Endothelial cell of umbilical vein (primary cell): ENCODE measurements around the gene BHLHE23.

Experiments used
- CTCF ChIP-seq, 2 donors: IDR thresholded peaks; 1 replicate in 1 of 2; 2 replicates in 1 of 2; pipeline ENCODE4 v1.5.1; 2011; ENCODE audit warnings: low read length in 2 of 2, mild to moderate bottlenecking in 2 of 2, moderate library complexity in 2 of 2, control low read depth in 1 of 2, inconsistent platforms in 1 of 2, low read depth in 1 of 2; ENCODE audit not compliant: insufficient read depth in 1 of 2; ENCODE audit errors: extremely low read depth in 1 of 2
- EZH2 ChIP-seq: IDR thresholded peaks from 2 replicates; pipeline ENCODE4 v1.6.1; 2012; ENCODE audit warnings: borderline replicate concordance, low read depth, mild to moderate bottlenecking, moderate library complexity, low read length, inconsistent platforms; ENCODE audit not compliant: severe bottlenecking
- JUN ChIP-seq: IDR thresholded peaks from 2 replicates; pipeline ENCODE4 v1.6.1; 2011; ENCODE audit warnings: borderline replicate concordance, low read depth; ENCODE audit not compliant: insufficient read length, insufficient read depth
- POLR2A ChIP-seq: IDR thresholded peaks from 2 replicates; pipeline ENCODE4 v1.6.1; 2012; ENCODE audit warnings: low read depth, mild to moderate bottlenecking, control low read depth, low read length
- POLR2AphosphoS5 ChIP-seq: IDR thresholded peaks from 2 replicates; pipeline ENCODE4 v1.6.1; 2012; ENCODE audit warnings: low read depth, mild to moderate bottlenecking, control low read depth, low read length, moderate library complexity; ENCODE audit not compliant: insufficient read depth
- TF ChIP-seq, protein P1 (sequence below): IDR thresholded peaks from 2 replicates; pipeline ENCODE4 v1.6.1; 2011; ENCODE audit not compliant: insufficient read depth, insufficient read length

DNA sequence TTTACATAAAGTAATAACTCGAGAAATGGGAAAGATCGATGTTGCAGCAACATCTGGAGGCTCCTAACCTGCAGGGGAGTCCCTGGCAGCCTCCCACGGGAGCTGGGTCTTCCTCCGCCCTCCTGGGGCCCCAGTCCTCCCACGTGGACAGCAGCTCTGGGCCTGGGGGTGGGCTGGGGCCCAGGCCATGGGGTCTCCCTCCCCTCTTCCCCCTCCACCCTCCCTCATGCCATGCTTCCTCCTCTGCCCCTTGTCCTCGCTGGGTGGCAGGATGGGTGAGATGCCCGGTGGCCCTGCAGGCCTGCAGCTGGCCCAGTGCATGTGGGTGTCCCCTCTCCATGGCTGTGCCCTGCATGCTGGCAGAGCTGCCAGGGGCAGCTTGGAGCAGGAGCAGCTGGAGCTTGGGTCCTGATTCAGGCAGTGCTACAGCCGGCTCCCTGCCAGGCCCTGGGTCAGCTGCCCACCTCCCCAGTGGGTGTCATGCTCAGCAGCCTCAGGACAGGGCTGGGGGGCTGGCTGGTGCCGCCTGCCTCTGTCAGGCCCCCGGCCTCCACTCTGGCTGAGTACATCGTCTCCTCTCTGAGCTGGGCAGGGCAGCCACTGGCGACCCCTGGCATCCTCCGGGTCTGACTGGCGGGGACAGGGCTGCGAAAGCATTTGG lies 48.9 kb upstream of the BHLHE23 start:
- TF ChIP-seq EZH2 (no peak), CTCF (IDR thresholded peaks at IDR 0.05; ENCODE audit: extremely low read depth in 1 of 2, insufficient read depth in 1 of 2, low read depth in 1 of 2, low read length in 2 of 2) (no peak), POLR2AphosphoS5 (no peak), POLR2A (no peak), JUN (no peak)
- TF ChIP-seq, protein P1, sequence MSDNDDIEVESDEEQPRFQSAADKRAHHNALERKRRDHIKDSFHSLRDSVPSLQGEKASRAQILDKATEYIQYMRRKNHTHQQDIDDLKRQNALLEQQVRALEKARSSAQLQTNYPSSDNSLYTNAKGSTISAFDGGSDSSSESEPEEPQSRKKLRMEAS, result no peak
